ENCODE measurements around the gene ATXN1.

GRCh38 chr6:16432075-16433032 lies 328.9 kb downstream of the ATXN1 start:
- TF ChIP-seq CTCF (IDR thresholded peaks at IDR 0.05; ENCODE audit: insufficient read depth, low read length, poor library complexity, severe bottlenecking) (no peak), EZH2phosphoT487 (conservative IDR thresholded peaks at IDR 0.05; ENCODE audit: low read length) (no peak)
